Measurements from ENCODE around the gene TUBGCP4.
A peak's percentile ranks its signal among the peaks of the same experiment; 100 is the strongest.

DNA sequence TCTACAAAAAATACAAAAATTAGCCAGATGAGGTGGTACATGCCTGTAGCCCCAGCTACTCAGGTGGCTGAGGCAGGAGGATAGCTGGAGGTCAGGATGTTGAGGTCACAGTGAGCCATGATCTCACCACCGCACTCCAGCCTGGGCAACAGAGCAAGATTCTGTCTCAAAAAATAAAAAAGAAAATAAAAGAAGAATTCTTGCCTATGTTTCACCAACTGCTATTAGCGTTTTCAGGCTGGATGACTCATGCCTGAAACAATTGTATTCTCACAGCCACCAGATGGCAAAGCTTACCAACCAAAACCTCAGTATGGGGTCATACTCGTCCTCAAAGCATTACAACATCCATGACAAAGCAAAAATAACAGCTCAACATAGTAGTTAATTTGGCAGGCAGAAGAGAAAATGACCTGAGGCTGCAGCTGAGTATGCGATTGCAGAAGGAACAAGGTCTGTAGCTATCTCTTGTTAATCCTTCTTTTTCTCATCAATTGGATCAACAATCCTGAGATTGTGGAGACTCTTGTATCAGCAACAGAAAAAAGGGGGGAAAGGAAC is 69.9 kb downstream of the TUBGCP4 start:
- TF ChIP-seq, protein P1, sequence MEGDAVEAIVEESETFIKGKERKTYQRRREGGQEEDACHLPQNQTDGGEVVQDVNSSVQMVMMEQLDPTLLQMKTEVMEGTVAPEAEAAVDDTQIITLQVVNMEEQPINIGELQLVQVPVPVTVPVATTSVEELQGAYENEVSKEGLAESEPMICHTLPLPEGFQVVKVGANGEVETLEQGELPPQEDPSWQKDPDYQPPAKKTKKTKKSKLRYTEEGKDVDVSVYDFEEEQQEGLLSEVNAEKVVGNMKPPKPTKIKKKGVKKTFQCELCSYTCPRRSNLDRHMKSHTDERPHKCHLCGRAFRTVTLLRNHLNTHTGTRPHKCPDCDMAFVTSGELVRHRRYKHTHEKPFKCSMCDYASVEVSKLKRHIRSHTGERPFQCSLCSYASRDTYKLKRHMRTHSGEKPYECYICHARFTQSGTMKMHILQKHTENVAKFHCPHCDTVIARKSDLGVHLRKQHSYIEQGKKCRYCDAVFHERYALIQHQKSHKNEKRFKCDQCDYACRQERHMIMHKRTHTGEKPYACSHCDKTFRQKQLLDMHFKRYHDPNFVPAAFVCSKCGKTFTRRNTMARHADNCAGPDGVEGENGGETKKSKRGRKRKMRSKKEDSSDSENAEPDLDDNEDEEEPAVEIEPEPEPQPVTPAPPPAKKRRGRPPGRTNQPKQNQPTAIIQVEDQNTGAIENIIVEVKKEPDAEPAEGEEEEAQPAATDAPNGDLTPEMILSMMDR (IDR thresholded peaks at IDR 0.05), result peak in 4 of 5 experiments; percentile 24 to 74 (median 50)
- no peak for TF ChIP-seq POLR2A (IDR thresholded peaks at IDR 0.05)
